Measurements from ENCODE around the gene TSPAN10. TPM values are rescaled to one million over a fixed set of nuclear protein-coding genes. Genes with fewer than 3 reads are reported as not detected.

The TSPAN10 gene
- total RNA-seq (2022; extraction: Qiagen RNA extraction): 3.8 to 6.7 TPM (median 4.9 TPM) in 5 replicates

GRCh38 chr17:81636505-81637288 is at the start of gene TSPAN10, which contains the start of gene NPLOC4:
Gene TSPAN10 (plus strand): TSS chr17:81637196. CDS start chr17:81642413, 5,217 bp downstream.
Gene NPLOC4 (minus strand): TSS chr17:81637112. CDS start chr17:81636930, 182 bp downstream.

GRCh38 chr17:81656118-81656743 is 19.2 kb downstream of the TSPAN10 start, which contains the start of gene PDE6G:
Gene PDE6G (minus strand): TSS chr17:81656542. CDS start chr17:81653305, 3,237 bp downstream.

GRCh38 chr17:81666342-81667191 is 29.6 kb downstream of the TSPAN10 start, which contains the start of the genes CCDC137 and OXLD1:
Gene CCDC137 (plus strand): TSS chr17:81666737. CDS start chr17:81666767, 30 bp downstream.
Gene OXLD1 (minus strand): TSS chr17:81666605. CDS start chr17:81666577, 28 bp downstream.

GRCh38 chr17:81683584-81684441 is 46.8 kb downstream of the TSPAN10 start, which contains the start of the genes ARL16 and HGS:
Gene ARL16 (minus strand): TSS chr17:81683797. CDS start chr17:81683753, 44 bp downstream.
Gene HGS (plus strand): TSS chr17:81684011. CDS start chr17:81684067, 56 bp downstream.

Other genes starting within 250 kb of the TSPAN10 start
- gene BAHCC1, start 241.7 kb upstream of the TSPAN10 start, total RNA-seq (2022; extraction: Qiagen RNA extraction): 6.4 to 10.5 TPM (median 9.6 TPM) in 5 replicates
- 5,013 to 5,756 TPM (median 5,242 TPM) in 5 replicates for gene ACTG1, start 124.4 kb upstream of the TSPAN10 start, total RNA-seq (2022; extraction: Qiagen RNA extraction)
- gene FSCN2, start 108.8 kb upstream of the TSPAN10 start, total RNA-seq (2022; extraction: Qiagen RNA extraction): 0.59 to 1.9 TPM (median 1.4 TPM) in 5 replicates
- 15.9 to 27.5 TPM (median 24.4 TPM) in 5 replicates for gene FAAP100, start 84.8 kb upstream of the TSPAN10 start, total RNA-seq (2022; extraction: Qiagen RNA extraction)
- gene NPLOC4, start 84 bp upstream of the TSPAN10 start, total RNA-seq (2022; extraction: Qiagen RNA extraction): 85.8 to 102 TPM (median 100 TPM) in 5 replicates
- 1.4 to 3.3 TPM (median 2.0 TPM) in 5 replicates for gene PDE6G, start 19.3 kb downstream of the TSPAN10 start, total RNA-seq (2022; extraction: Qiagen RNA extraction)
- gene OXLD1, start 29.4 kb downstream of the TSPAN10 start, total RNA-seq (2022; extraction: Qiagen RNA extraction): 33.6 to 64.7 TPM (median 63.2 TPM) in 5 replicates
- gene CCDC137, start 29.5 kb downstream of the TSPAN10 start, total RNA-seq (2022; extraction: Qiagen RNA extraction): 54.3 to 69.6 TPM (median 62.0 TPM) in 5 replicates
- 49.4 to 53.7 TPM (median 50.5 TPM) in 5 replicates for gene ARL16, start 46.6 kb downstream of the TSPAN10 start, total RNA-seq (2022; extraction: Qiagen RNA extraction)
- 137 to 220 TPM (median 209 TPM) in 5 replicates for gene HGS, start 46.8 kb downstream of the TSPAN10 start, total RNA-seq (2022; extraction: Qiagen RNA extraction)
- gene MRPL12, start 66.2 kb downstream of the TSPAN10 start, total RNA-seq (2022; extraction: Qiagen RNA extraction): 216 to 326 TPM (median 303 TPM) in 5 replicates
- 28.7 to 46.5 TPM (median 44.6 TPM) in 5 replicates for gene SLC25A10, start 75.1 kb downstream of the TSPAN10 start, total RNA-seq (2022; extraction: Qiagen RNA extraction)
- gene GCGR, start 167.0 kb downstream of the TSPAN10 start, total RNA-seq (2022; extraction: Qiagen RNA extraction): 0.08 to 0.64 TPM (median 0.35 TPM) in 4 of 5 replicates, not detected in the other
- gene MCRIP1, start 196.1 kb downstream of the TSPAN10 start, total RNA-seq (2022; extraction: Qiagen RNA extraction): 74.7 to 106 TPM (median 98.6 TPM) in 5 replicates
- gene PPP1R27, start 197.9 kb downstream of the TSPAN10 start, total RNA-seq (2022; extraction: Qiagen RNA extraction): 0.09 to 0.39 TPM (median 0.19 TPM) in 3 of 5 replicates, not detected in the others
- gene P4HB, start 223.3 kb downstream of the TSPAN10 start, total RNA-seq (2022; extraction: Qiagen RNA extraction): 677 to 794 TPM (median 701 TPM) in 5 replicates
- 597 to 713 TPM (median 619 TPM) in 5 replicates for gene ARHGDIA, start 234.1 kb downstream of the TSPAN10 start, total RNA-seq (2022; extraction: Qiagen RNA extraction)

All from A549 treated with Mapracorat at 1 μM for 4 hours (cell line).